DMS79 treated with DMSO at 0.1 percent for 48 hours (cell line): ENCODE measurements around the gene KCNA4.
"Not testable (repeated sequence)": the region's sequence is repeated elsewhere in the genome, so short reads cannot be mapped to it uniquely, and the experiment has no call there.

Experiments
- DNase-seq: peaks from one replicate; lab custom pipeline; 2025; lab: John Stamatoyannopoulos, UW

Gene KCNA4

DNA sequence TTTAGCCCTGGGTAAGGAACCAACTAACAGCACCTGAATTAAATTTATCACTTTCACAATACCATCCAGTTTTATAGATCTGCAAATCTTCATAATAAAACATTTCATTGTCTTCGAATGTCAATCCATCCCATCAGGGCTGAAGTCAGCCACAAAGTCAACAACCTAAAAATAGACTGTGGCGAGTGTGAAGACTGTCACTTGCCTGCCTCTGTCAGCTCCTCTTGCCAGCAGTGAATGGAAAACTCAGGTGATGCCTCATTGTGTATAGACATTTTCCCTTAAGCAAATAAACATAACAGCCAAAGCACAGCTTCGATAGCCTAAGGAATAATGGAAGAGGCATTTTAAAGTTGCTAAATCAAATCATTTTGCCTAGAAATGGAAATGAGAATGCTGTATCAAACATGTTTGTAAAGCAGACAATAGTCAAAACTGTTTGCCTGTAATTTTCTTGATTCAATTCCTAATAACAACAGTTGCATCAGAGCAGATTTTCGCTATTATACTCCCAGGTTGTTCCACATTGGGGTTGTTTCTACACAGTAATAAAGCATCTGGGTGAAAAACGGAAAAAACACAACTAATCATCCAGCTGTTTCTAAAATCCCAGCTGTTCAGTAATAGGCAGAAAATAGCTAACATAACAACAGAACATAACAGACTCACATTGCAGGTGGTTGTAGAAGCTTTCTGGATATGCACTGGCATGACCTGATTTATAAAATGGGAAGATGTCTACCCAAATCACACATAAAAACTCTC, 15.7 kb downstream of the KCNA4 start:
- no peak for DNase-seq

DNA sequence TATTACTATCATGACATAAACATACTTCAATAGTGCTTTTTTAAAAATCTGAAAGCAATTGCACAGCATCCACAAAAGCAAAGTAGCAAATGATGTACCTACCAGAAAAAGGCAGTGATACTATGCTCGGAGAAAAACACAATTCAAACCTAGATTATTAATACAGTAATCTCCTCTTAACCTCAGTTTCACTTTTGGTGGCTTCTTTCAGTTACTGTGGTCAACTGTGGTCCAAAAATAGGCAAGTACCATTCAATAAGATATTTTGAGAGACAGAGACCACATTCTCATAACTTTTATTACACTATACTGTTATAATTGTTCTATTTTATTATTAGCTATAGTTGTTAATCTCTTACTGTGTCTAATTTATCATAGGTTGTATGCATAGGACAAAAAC, 20.8 kb downstream of the KCNA4 start:
- no peak for DNase-seq

DNA sequence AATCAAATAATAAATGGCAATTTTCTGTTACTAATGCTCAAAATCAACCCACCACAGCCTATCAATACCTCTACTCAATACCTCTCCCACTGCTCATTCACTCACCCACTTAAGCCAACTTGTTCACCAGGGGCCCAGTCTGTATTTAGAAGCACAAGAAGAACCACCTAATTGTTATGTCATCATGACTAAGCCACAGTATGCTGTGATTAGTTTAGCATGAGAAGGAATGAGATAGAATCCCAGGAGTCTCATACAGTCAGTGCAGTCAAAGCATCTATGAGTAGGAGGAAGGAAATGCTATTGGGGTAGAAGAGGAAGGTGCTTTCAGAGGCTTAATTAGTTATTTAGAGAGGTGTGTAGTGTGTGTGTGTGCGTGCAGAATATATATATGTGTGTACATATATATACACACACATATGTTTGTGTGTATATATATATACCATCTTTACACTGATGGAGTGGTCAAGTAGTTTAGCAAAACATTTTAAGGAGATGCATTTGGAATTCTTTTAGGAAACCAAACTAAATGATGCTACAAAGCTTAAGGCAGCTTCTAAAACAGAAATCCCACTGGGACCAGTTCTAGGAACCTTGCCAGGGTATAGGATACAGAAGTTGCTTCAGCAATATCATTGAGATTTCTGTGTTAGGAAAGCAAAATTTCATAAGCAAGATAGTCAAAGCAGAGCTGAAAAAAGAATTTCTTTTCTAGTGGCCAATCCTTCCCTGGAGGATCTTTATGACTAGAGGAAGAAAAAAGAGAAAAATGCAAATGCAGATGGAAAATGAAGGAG, 27.5 kb downstream of the KCNA4 start:
- no peak for DNase-seq

DNA sequence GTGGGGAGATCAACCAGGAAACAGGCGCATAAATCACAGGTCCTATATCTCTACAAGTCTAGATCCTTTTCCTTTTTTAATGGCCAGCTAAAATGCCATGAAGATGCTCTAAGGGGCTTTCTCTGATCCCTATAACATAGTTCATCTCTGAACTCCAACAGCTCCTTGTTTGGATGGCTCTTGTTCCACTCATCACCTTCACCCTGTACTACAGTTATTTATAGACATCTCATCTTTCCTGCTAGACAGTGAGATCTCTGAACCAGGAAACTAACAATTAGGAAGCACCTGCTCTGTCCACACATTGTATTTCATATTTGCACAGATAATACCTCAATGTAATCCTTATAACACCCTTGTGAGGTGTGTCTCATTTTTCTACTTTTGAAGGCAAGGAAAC, 31.6 kb downstream of the KCNA4 start:
- DNase-seq = no peak

DNA sequence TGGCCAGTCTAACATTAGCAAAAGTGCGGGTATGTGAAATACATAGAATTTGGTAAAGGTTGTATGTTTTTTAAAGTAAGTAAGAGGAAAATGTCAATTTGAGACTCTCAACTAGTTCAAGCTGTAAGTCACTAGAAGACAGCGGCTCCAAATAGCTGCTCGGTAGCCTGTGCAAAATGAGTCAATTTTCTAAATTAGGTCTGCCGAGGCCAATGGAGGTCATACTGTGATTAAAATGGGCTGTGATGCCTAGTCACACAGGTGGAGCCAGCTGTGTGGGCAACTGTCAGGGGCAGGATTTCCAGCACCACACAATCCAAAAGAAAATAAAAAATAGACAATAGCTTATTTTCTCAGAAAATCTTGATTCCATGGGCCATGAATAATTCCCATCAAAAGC, 32.3 kb downstream of the KCNA4 start:
- DNase-seq = no peak

DNA sequence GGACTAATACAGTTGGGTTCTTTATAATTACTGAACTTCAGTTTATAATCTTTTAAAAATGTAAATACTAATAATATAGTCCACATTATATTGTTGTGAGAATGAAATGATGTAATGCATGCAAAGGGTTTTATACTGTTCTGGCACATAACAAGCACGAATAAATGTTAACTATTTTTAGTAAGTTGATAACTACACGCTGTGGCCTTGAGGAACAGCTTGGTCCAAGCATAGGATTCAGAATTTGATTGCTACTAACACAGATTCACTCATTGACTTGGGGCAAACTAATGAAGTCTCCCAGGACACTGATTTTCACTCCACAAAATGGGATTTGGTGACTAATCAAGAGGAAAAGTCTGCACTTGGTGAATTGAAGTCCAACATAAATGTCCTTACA, 38.3 kb downstream of the KCNA4 start:
- no peak for DNase-seq

DNA sequence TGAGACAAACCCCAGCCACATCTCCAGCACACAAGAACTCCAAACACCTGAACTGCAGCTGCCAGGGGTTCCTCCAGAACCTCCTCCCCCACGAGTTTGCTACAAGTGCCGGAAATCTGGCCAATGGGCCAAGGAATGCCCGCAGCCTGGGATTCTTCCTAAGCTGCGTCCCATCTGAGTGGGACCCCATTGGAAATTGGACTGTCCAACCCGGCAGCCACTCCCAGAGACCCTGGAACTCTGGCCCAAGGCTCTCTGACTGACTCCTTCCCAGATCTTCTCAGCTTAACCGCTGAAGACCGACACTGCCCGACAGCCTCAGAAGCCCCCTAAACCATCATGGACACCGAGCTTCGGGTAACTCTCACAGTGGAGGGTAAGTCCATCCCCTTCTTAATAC, 41.2 kb downstream of the KCNA4 start:
- not testable (repeated sequence) for DNase-seq

DNA sequence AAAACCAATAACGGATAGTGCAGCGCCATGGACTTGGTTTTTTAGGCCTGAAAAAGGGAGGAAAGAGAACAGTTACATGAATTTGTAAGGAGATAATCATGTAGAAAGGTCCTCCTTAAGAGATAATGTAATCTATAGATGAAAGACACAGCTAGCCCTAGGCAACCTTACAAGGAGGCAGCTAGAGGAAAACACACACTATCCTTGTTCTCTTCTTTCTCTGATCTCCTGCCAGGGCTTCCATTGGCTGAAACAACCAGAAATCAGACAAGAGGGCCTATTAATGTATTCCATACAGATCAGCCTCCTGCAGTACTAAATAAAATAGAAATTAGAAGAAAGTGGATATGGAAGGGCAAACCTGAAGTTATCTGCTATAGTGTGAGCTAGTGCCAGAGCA, 53.0 kb downstream of the KCNA4 start:
- DNase-seq = no peak

DNA sequence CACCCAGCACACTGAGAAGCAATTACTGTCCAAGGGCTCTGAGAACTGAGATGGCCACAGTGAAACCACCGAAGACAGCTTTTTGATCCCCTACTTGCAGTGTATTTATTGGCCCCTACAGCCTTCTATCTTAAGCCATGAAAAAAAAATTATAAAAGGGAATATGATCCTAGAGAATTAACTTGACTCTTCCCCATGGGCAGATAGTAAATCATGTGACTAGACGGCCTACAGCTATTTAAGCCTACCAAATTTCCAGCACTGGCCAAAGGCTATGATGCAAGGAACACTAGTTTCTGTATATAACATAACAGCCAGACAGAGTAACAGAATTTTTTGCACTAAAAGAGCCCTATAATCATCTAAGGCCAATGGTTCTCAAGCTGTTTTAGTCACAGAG, 53.8 kb downstream of the KCNA4 start:
- no peak for DNase-seq

DNA sequence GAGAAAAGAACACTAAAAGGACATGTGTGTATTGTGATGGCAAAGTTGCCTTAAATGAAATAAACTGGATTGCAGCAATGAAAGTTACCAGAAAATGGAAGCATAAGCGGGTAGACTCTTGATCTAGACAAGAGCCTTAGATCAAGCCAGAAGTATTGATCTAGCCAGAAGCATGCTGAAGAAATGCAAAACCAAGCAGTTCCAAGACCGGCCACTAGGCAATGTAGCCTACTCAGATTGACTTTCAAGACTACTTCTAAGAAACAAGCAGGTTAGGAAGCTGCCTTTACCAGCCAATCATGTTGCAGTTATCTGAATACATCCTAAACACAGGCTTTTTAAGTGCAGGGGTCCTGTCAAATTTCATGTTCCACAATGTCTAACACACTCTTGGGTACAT, 54.6 kb downstream of the KCNA4 start:
- no peak for DNase-seq
